Glutamatergic neuron (in vitro differentiated cells): Measurements from ENCODE around the gene ZNF629. TPM values are rescaled to one million over a fixed set of nuclear protein-coding genes. Genes with fewer than 3 reads are reported as not detected.

Experiments
- DNase-seq: peaks from one replicate; pipeline ENCODE4 v3.0.0; 2022
- H3K27ac Mint-ChIP-seq: one replicate; pipeline ENCODE4 v1.8.0; 2020; ENCODE audit warnings: mild to moderate bottlenecking, mixed read lengths, inconsistent platforms; ENCODE audit not compliant: unreplicated experiment
- H3K27me3 Mint-ChIP-seq: one replicate; pipeline ENCODE4 v1.8.0; 2020; ENCODE audit warnings: mild to moderate bottlenecking, moderate library complexity, mixed read lengths, inconsistent platforms; ENCODE audit not compliant: unreplicated experiment
- H3K36me3 Mint-ChIP-seq: one replicate; pipeline ENCODE4 v1.8.0; 2020; ENCODE audit warnings: mild to moderate bottlenecking, mixed read lengths, inconsistent platforms; ENCODE audit not compliant: unreplicated experiment
- H3K4me1 Mint-ChIP-seq: one replicate; pipeline ENCODE4 v1.8.0; 2020; ENCODE audit warnings: mild to moderate bottlenecking, low read depth, mixed read lengths, inconsistent platforms; ENCODE audit not compliant: unreplicated experiment
- H3K4me3 Mint-ChIP-seq: one replicate; pipeline ENCODE4 v1.8.0; 2020; ENCODE audit warnings: mild to moderate bottlenecking, mixed read lengths, inconsistent platforms; ENCODE audit not compliant: unreplicated experiment
- H3K9me3 Mint-ChIP-seq: one replicate; pipeline ENCODE4 v1.8.0; 2020; ENCODE audit warnings: mild to moderate bottlenecking, moderate library complexity, mixed read lengths, inconsistent platforms; ENCODE audit not compliant: unreplicated experiment
- total RNA-seq: library from RNA; stranded (reverse); fragmentation: NEBNext Ultra II Directional; extraction: Animal tissue kit (Norgen Biotek cat#: 25700); gene quantifications from one replicate; pipeline ENCODE4 v1.2.1, GENCODE V29; 2021; ENCODE audit not compliant: unreplicated experiment
- TF ChIP-seq, protein P1 (sequence below): fragments of 200-600 bp; sonication (generic); IDR thresholded peaks from one replicate; pipeline ENCODE4 v1.5.0; 2021; ENCODE audit not compliant: partially characterized antibody, unreplicated experiment

The ZNF629 gene
- total RNA-seq, 1 donor from 2014 or later = 42.5 TPM

DNA sequence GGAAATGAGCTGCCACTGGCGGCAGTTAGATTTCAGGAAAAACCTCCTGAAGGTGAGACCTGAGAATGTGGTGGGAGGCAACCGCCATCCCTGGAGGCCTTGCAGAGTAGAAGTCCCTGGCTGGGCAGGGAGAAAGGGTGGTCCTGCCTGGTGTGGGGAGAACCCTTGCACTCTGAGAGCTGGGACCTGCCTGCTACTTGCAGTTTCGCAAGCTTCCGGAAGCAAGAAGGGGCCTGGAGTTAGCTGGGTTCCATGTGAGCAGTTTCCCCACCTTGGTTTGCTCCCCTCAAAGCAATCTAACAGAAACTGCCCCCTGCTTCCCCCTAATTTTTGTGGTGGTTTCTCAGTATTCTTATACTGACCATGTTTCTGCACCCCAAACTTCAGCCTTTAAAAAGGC lies 6.5 kb downstream of the ZNF629 start:
- peaks cover 17% of the 10 kb centered on the region for H3K27me3 Mint-ChIP-seq
- H3K9me3 Mint-ChIP-seq = peaks cover 12% of the 10 kb centered on the region
- H3K4me1 Mint-ChIP-seq = peaks cover 16% of the 10 kb centered on the region
- DNase-seq = no peak
- no peaks in the 10 kb centered on the region for H3K36me3 Mint-ChIP-seq
- no peak overlapping the region for H3K4me3 Mint-ChIP-seq
- H3K27ac Mint-ChIP-seq = no peak overlapping the region
- TF ChIP-seq, protein P1, sequence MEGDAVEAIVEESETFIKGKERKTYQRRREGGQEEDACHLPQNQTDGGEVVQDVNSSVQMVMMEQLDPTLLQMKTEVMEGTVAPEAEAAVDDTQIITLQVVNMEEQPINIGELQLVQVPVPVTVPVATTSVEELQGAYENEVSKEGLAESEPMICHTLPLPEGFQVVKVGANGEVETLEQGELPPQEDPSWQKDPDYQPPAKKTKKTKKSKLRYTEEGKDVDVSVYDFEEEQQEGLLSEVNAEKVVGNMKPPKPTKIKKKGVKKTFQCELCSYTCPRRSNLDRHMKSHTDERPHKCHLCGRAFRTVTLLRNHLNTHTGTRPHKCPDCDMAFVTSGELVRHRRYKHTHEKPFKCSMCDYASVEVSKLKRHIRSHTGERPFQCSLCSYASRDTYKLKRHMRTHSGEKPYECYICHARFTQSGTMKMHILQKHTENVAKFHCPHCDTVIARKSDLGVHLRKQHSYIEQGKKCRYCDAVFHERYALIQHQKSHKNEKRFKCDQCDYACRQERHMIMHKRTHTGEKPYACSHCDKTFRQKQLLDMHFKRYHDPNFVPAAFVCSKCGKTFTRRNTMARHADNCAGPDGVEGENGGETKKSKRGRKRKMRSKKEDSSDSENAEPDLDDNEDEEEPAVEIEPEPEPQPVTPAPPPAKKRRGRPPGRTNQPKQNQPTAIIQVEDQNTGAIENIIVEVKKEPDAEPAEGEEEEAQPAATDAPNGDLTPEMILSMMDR = no peak

DNA sequence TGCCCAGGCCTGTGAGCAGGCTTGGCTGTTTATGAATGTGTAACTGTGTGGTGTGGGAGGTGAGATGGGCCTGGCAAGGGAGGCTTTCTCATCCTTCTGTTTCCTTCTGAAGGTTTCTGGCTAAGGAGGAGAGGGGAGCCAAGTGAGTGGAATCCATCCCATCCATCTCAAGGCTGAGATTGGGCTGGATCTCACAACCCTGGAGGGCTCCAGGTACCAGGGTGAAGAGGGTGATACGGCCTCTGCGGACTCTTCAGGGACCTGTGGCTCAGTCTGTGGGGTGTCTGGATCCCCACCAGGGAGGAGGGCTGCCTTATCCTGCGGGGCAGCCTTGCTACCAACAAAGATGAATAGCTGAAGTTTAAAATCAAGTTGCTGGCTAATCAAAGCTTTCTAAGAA lies 7.0 kb downstream of the ZNF629 start:
- no peak overlapping the region for H3K4me3 Mint-ChIP-seq
- peaks cover 19% of the 10 kb centered on the region for H3K27me3 Mint-ChIP-seq
- TF ChIP-seq, protein P1 = no peak
- H3K27ac Mint-ChIP-seq = no peak overlapping the region
- peaks cover 15% of the 10 kb centered on the region for H3K9me3 Mint-ChIP-seq
- no peak for DNase-seq
- no peaks in the 10 kb centered on the region for H3K36me3 Mint-ChIP-seq
- H3K4me1 Mint-ChIP-seq = peaks cover 13% of the 10 kb centered on the region

DNA sequence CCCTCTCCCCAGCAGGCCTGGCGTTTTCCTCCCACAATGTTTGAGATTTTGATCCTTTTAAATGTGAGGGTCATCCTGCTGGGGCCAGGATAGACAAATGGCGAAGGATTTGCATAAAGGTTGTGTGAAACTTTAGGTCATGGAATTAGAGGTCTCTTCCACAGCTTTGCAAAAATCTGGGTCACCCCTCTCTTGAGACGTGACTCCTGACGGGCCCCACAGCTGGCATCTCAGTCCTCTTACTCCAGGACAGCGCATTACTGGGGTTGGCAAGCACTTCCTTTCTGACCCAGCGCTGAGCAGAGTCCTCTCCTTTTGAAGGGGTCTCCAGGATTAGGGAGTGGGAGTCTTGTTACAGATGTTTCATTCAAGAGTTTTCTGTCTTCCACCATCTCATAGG lies 7.4 kb downstream of the ZNF629 start:
- Mint-ChIP-seq H3K27me3 (peaks cover 19% of the 10 kb centered on the region), H3K4me3 (no peak overlapping the region), H3K9me3 (peaks cover 16% of the 10 kb centered on the region), H3K36me3 (no peaks in the 10 kb centered on the region), H3K4me1 (peaks cover 11% of the 10 kb centered on the region), H3K27ac (no peak overlapping the region)
- TF ChIP-seq, protein P1 = no peak
- DNase-seq = no peak

DNA sequence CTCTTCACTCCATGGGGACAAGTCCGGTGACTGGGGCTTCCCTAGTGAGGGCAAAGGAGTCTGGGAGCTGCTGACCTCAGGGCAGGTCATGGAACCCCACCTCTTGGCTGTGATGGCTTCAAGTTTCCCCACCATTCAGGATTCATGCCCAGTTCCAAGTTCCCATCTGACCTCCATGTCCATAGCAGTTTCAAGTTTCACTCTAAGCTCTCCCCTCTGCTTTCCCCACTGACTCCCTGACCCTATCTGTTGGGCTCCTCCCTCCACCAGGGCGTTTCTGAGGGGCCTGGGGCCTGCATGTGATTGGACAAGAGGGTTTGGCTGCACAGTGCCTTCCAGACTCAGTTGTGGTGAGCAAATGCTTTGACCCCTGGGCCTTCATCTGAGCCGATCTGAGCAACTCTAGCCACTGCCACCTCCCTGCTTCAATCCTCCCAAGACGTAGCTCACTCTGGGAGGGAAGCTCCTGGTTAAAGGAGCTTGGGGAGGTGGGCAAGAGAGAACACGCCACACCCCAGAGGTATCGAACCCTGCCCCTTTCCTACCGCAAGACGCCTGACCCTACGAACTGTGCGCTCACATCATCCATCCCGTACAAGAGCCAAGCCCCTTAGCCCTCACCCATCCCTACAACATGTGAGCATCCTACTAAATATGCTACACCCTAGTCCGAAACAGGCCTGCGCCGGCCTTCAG lies 8.3 kb downstream of the ZNF629 start:
- DNase-seq = no peak
- Mint-ChIP-seq H3K27ac (peak overlapping the region; percentile 53), H3K4me1 (peaks cover 12% of the 10 kb centered on the region), H3K27me3 (peaks cover 21% of the 10 kb centered on the region), H3K9me3 (peaks cover 19% of the 10 kb centered on the region), H3K36me3 (no peaks in the 10 kb centered on the region), H3K4me3 (peak overlapping the region; percentile 5)
- TF ChIP-seq, protein P1 = no peak

DNA sequence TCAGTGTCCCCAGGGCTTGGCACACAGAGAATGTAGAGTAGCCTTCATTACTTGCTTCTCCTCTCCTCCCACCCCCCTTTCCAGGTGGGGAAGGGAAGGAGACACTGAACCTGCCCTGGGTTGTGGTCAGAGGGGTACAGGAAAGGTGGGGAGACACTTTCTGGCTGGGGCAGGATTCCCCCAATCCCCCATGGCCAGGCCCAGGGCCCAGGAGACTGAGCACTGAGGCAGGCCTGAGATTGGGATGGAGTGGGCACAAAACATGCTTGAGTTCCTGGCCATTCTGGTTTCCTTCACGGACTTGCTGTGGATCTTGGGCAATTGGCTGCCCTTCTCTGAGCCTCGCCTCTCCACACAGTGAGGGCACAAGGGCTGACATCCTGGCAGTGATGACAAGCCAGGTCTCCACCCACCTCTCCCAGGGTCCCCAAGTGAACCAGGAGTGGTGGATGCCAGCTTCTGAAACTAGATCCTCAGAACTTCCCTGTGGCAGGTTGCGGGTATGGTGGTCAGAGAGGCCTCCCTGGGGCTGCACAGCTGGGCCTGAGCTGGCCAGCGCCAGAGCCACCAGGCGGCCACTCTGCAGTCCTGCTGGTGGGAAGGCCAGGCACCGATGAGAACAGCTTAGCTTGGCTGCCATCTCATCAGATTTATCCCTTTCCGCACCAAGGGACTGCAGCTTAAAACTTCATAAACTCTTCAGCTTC lies 9.3 kb downstream of the ZNF629 start:
- Mint-ChIP-seq H3K27me3 (peaks cover 21% of the 10 kb centered on the region), H3K9me3 (peaks cover 22% of the 10 kb centered on the region), H3K36me3 (no peaks in the 10 kb centered on the region), H3K4me3 (peak overlapping the region; percentile 96), H3K4me1 (peaks cover 12% of the 10 kb centered on the region), H3K27ac (peak overlapping the region; percentile 81)
- TF ChIP-seq, protein P1 = no peak
- no peak for DNase-seq
